ENCODE results near the gene ZNF844.

The ZNF844 gene

DNA sequence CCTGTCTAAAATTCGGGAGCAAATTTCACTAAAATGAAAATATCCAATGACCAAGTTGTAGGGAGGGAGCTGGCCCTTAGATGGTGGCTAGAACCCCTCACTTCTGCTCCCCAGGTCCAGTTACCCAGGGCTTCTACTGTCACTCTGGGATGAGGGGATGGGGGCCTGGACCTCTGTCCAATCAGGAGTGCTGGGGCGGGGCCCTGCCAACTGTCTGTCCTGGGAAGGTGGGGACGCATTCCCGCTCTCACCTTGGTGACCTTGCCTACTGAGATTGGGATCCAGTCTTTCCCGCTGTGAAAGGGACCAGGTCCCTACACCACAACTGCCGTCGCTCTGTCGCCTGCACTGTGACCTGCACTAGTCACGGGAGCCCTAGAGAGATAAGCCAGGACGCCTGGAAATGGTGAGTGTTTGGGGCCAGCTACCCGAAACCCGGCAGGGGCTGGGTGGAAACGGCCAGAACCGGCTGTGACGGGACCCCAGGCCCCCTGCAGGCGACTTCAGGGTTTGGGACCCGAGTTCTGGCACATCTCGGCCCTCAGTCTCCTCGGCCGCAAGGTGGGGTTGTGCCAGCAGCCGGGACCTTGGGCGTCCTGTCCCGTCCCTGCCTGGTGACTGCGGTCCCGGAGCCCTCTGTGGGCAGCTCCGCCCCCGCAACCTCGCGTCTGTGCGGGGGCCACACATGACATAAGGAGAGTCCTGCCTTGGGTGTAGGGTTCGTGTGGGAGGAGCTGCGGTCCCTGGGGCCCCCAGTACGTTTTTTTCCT lies 52.9 kb downstream of the ZNF844 start:
- TF ChIP-seq, protein P1, sequence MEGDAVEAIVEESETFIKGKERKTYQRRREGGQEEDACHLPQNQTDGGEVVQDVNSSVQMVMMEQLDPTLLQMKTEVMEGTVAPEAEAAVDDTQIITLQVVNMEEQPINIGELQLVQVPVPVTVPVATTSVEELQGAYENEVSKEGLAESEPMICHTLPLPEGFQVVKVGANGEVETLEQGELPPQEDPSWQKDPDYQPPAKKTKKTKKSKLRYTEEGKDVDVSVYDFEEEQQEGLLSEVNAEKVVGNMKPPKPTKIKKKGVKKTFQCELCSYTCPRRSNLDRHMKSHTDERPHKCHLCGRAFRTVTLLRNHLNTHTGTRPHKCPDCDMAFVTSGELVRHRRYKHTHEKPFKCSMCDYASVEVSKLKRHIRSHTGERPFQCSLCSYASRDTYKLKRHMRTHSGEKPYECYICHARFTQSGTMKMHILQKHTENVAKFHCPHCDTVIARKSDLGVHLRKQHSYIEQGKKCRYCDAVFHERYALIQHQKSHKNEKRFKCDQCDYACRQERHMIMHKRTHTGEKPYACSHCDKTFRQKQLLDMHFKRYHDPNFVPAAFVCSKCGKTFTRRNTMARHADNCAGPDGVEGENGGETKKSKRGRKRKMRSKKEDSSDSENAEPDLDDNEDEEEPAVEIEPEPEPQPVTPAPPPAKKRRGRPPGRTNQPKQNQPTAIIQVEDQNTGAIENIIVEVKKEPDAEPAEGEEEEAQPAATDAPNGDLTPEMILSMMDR (IDR thresholded peaks at IDR 0.05; ENCODE audit: low read depth, low read length), result no peak
- H3K4me3 ChIP-seq (ENCODE audit: low read depth, low read length), result no peak overlapping the region

DNA sequence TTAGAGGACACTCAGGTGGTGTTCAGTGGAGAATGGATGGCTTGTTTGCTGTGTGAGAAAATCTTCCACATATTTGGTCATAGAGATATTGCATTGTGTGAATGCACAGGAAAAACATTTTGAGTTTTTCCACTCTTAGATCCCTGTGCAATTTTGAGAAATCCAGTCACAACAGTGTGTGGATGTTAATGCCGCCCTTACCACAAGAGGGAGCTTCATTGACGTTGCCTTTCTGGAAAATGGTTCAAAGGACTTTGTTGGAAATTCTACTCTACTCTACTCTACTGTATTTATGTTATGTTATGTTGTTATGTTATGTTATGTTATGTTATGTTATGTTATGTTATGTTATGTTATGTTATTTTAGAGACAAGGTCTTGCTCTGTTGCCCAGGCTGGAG lies 62.2 kb downstream of the ZNF844 start:
- TF ChIP-seq, protein P1 (IDR thresholded peaks at IDR 0.05; ENCODE audit: low read depth, low read length), result peak; percentile 27; the same call in 1 of the 2 replicates
- no peak overlapping the region for H3K4me3 ChIP-seq (ENCODE audit: low read depth, low read length)

Data from WI38 (cell line).